H1 (cell line): ENCODE measurements around the gene CLCN5. TPM values are rescaled to one million over a fixed set of nuclear protein-coding genes. Genes with fewer than 3 reads are reported as not detected.

Source experiments
- CTCF ChIA-PET: fragments of 300-600 bp; sonication (Branson Sonifier 250); formaldehyde crosslinking; loops from one replicate; lab custom pipeline; 2021; ENCODE audit not compliant: partially characterized antibody; lab: Charles Lee
- POLR2A ChIA-PET: fragments of 300-600 bp; sonication (Branson Sonifier 250); formaldehyde crosslinking; loops from one replicate; lab custom pipeline; 2021; ENCODE audit warnings: inconsistent platforms; ENCODE audit not compliant: partially characterized antibody; lab: Charles Lee
- DNase-seq, 2 experiments: peaks; one replicate each; pipeline versions ENCODE4 v3.0.0 to v3.0.0-alpha.2; 2010 to 2022; ENCODE audit warnings: low spot score in 2 of 2, low read depth in 1 of 2, mixed read lengths in 1 of 2
- FAIRE-seq: peaks from 2 replicates; lab custom pipeline; 2011; peaks lifted over from hg19 to GRCh38; lab: Jason Lieb, UNC
- H2AFZ ChIP-seq: 2 replicates; pipeline ENCODE4 v1.8.1; 2012; ENCODE audit warnings: low read length, inconsistent platforms
- H2AK5ac ChIP-seq: 2 replicates; pipeline ENCODE4 v1.6.1; 2013; ENCODE audit warnings: low read depth, low read length
- H2BK120ac ChIP-seq: replicated peaks from 2 replicates; pipeline ENCODE3; 2013; ENCODE audit warnings: low read depth, low read length, inconsistent platforms
- H2BK12ac ChIP-seq: 2 replicates; pipeline ENCODE4 v1.6.1; 2013; ENCODE audit warnings: low read depth, low read length
- H2BK15ac ChIP-seq: 2 replicates; pipeline ENCODE4 v1.6.1; 2013; ENCODE audit warnings: low read length
- H2BK20ac ChIP-seq: 2 replicates; pipeline ENCODE4 v1.6.1; 2013; ENCODE audit warnings: low read length
- H2BK5ac ChIP-seq: 2 replicates; pipeline ENCODE4 v1.6.1; 2013; ENCODE audit warnings: low read depth, low read length
- H3K14ac ChIP-seq: 2 replicates; pipeline ENCODE4 v1.6.1; 2013; ENCODE audit warnings: inconsistent platforms; ENCODE audit not compliant: insufficient read length
- H3K18ac ChIP-seq: 2 replicates; pipeline ENCODE4 v1.6.1; 2013; ENCODE audit warnings: low read length; ENCODE audit errors: extremely low read depth
- H3K23ac ChIP-seq: 2 replicates; pipeline ENCODE4 v1.6.1; 2013; ENCODE audit warnings: inconsistent platforms; ENCODE audit not compliant: insufficient read length
- H3K23me2 ChIP-seq: 2 replicates; pipeline ENCODE4 v1.6.1; 2013; ENCODE audit warnings: low read depth, low read length
- H3K27ac ChIP-seq: 2 replicates; pipeline ENCODE4 v1.6.1; 2011; ENCODE audit warnings: low read depth, low read length, inconsistent platforms
- H3K27me3 ChIP-seq, 4 experiments: replicated peaks in 1 of 4; 1 replicate in 1 of 4; 2 replicates in 3 of 4; pipeline versions ENCODE4 v1.6.1 to v1.8.1; 2011 to 2013; ENCODE audit warnings: low read length in 3 of 4, mild to moderate bottlenecking in 3 of 4, inconsistent platforms in 2 of 4, mixed read lengths in 2 of 4, moderate library complexity in 1 of 4; ENCODE audit not compliant: control insufficient read depth in 3 of 4, insufficient read depth in 3 of 4; ENCODE audit errors: extremely low read depth in 1 of 4
- H3K36me3 ChIP-seq, 4 experiments: 2 replicates each; pipeline versions ENCODE4 v1.6.1 to v1.8.1; 2011 to 2013; ENCODE audit warnings: mild to moderate bottlenecking in 4 of 4, low read length in 3 of 4, moderate library complexity in 2 of 4, control low read depth in 1 of 4, inconsistent platforms in 1 of 4; ENCODE audit not compliant: insufficient read depth in 4 of 4, control insufficient read depth in 2 of 4
- H3K4ac ChIP-seq: replicated peaks from 2 replicates; pipeline ENCODE3; 2013; ENCODE audit warnings: low read length, low read depth, mixed read lengths, inconsistent platforms; ENCODE audit not compliant: insufficient read length
- H3K4me1 ChIP-seq, 4 experiments: replicated peaks in 1 of 4; 1 replicate in 1 of 4; 2 replicates in 3 of 4; pipeline versions ENCODE4 v1.6.1 to v1.8.1; 2011 to 2013; ENCODE audit warnings: low read length in 3 of 4, inconsistent platforms in 2 of 4, mixed read lengths in 1 of 4; ENCODE audit not compliant: insufficient read depth in 4 of 4, control insufficient read depth in 3 of 4
- H3K4me2 ChIP-seq, 2 experiments: 2 replicates each; pipeline versions ENCODE4 v1.6.1 to v1.8.1; 2011 to 2013; ENCODE audit warnings: low read depth in 2 of 2, low read length in 2 of 2, control low read depth in 1 of 2, inconsistent platforms in 1 of 2, mild to moderate bottlenecking in 1 of 2; ENCODE audit not compliant: insufficient read depth in 1 of 2
- H3K4me3 ChIP-seq, 4 experiments: fragments of 200-600, 300-600 bp in 1 of 4; sonication (generic), shearing (Covaris generic), sonication (Bioruptor Twin) in 1 of 4; 2 replicates each; pipeline versions ENCODE4 v1.5.1 to v1.8.1; 2011 to 2016; ENCODE audit warnings: low read length in 4 of 4, low read depth in 3 of 4, control low read depth in 2 of 4, inconsistent platforms in 2 of 4, mild to moderate bottlenecking in 2 of 4, mixed read lengths in 1 of 4, moderate library complexity in 1 of 4; ENCODE audit not compliant: insufficient read depth in 2 of 4; ENCODE audit errors: extremely low read depth in 1 of 4
- H3K56ac ChIP-seq: replicated peaks from 2 replicates; pipeline ENCODE3; 2013; ENCODE audit warnings: low read depth, mild to moderate bottlenecking, mixed read lengths, low read length, inconsistent platforms; ENCODE audit not compliant: insufficient read length
- H3K79me1 ChIP-seq: 2 replicates; pipeline ENCODE4 v1.6.1; 2013; ENCODE audit warnings: low read depth, low read length, control low read depth
- H3K79me2 ChIP-seq, 2 experiments: 2 replicates each; pipeline versions ENCODE4 v1.6.1 to v1.8.1; 2012 to 2013; ENCODE audit warnings: low read length in 2 of 2, mild to moderate bottlenecking in 2 of 2, inconsistent platforms in 1 of 2; ENCODE audit not compliant: insufficient read depth in 2 of 2, control insufficient read depth in 1 of 2
- H3K9ac ChIP-seq, 4 experiments: replicated peaks in 1 of 4; 1 replicate in 1 of 4; 2 replicates in 3 of 4; pipeline versions ENCODE4 v1.6.1 to v1.8.1; 2011 to 2013; ENCODE audit warnings: low read depth in 3 of 4, low read length in 3 of 4, control low read depth in 2 of 4, mild to moderate bottlenecking in 2 of 4, moderate library complexity in 2 of 4, inconsistent platforms in 1 of 4; ENCODE audit errors: extremely low read depth in 1 of 4
- H3K9me3 ChIP-seq, 2 experiments: 2 replicates each; pipeline versions ENCODE4 v1.6.1 to v1.8.1; 2012 to 2013; ENCODE audit warnings: mild to moderate bottlenecking in 2 of 2, moderate library complexity in 2 of 2, control low read depth in 1 of 2, inconsistent platforms in 1 of 2, low read depth in 1 of 2, low read length in 1 of 2, mixed read lengths in 1 of 2; ENCODE audit not compliant: insufficient read depth in 2 of 2
- H4K20me1 ChIP-seq, 2 experiments: replicated peaks in 1 of 2; 2 replicates each; pipeline versions ENCODE3 to v1.8.1; 2011 to 2013; ENCODE audit warnings: inconsistent platforms in 2 of 2, low read length in 2 of 2, mild to moderate bottlenecking in 1 of 2; ENCODE audit not compliant: insufficient read depth in 2 of 2, control insufficient read depth in 1 of 2
- H4K5ac ChIP-seq: 2 replicates; pipeline ENCODE4 v1.6.1; 2013; ENCODE audit warnings: low read length, low read depth, mixed read lengths, inconsistent platforms; ENCODE audit not compliant: insufficient read length
- H4K8ac ChIP-seq: 2 replicates; pipeline ENCODE4 v1.8.0; 2013; ENCODE audit warnings: mild to moderate bottlenecking, moderate library complexity, low read length, inconsistent platforms; ENCODE audit not compliant: insufficient read depth; ENCODE audit errors: extremely low read depth
- H4K91ac ChIP-seq: replicated peaks from 2 replicates; pipeline ENCODE3; 2013; ENCODE audit warnings: low read length, mixed read lengths, inconsistent platforms; ENCODE audit not compliant: insufficient read length
- BACH1 ChIP-seq: IDR thresholded peaks from 2 replicates; pipeline ENCODE4 v1.6.1; 2012; ENCODE audit warnings: low read length, improper control_type of control experiment
- BRCA1 ChIP-seq: IDR thresholded peaks from 2 replicates; pipeline ENCODE4 v1.6.1; 2012; ENCODE audit warnings: low read depth, low read length, improper control_type of control experiment
- HDAC6 ChIP-seq: IDR thresholded peaks from one replicate; pipeline ENCODE4 v1.7.1; 2012; ENCODE audit warnings: low read depth, mild to moderate bottlenecking, inconsistent platforms, low read length, moderate library complexity
- JUND ChIP-seq: IDR thresholded peaks from 2 replicates; pipeline ENCODE4 v1.6.1; 2011; ENCODE audit warnings: mild to moderate bottlenecking, improper control_type of control experiment, low read length
- KDM5A ChIP-seq: fragments of 200-600 bp; IDR thresholded peaks from 2 replicates; pipeline ENCODE4 v1.7.1; 2012; ENCODE audit warnings: mild to moderate bottlenecking, low read length, inconsistent platforms, mixed read lengths
- SIN3A ChIP-seq, 2 experiments: IDR thresholded peaks in 1 of 2; conservative IDR thresholded peaks in 1 of 2; 2 replicates each; pipeline ENCODE4 v1.6.1; 2011 to 2012; ENCODE audit warnings: low read length in 2 of 2, improper control_type of control experiment in 1 of 2, low read depth in 1 of 2, mild to moderate bottlenecking in 1 of 2
- TCF12 ChIP-seq: IDR thresholded peaks from 2 replicates; pipeline ENCODE4 v1.6.1; 2011; ENCODE audit warnings: low read depth, mild to moderate bottlenecking, low read length
- WGBS, 2 experiments: shearing (Covaris generic) in 1 of 2; methylation state at CpG; one replicate each; pipeline versions ENCODE4 v1.1.6 to v1.1.7; 2013 to 2015; ENCODE audit warnings: low lambda C conversion rate in 2 of 2, mixed read lengths in 2 of 2, inconsistent platforms in 1 of 2, low coverage in 1 of 2, missing lambda C conversion rate in 1 of 2; ENCODE audit not compliant: insufficient replicate concordance in 2 of 2, insufficient coverage in 1 of 2, insufficient read length in 1 of 2; ENCODE audit errors: extremely low coverage in 1 of 2, missing lambda C conversion rate in 1 of 2; 5-methylcytosine and 5-hydroxymethylcytosine counted together
- polyA plus RNA-seq, 7 experiments: library from polyadenylated mRNA; depleted of rRNA in 3 of 7; stranded (reverse) in 5 of 7; unstranded in 2 of 7; fragments of >200 nt in 5 of 7; fragments of 200-250 nt in 2 of 7; gene quantifications; 1 replicate in 5 of 7; 2 replicates in 1 of 7; 4 replicates in 1 of 7; pipeline versions ENCODE4 v1.2.1 to v1.2.3, GENCODE V29; 2011 to 2013; ENCODE audit warnings: missing spikeins in 2 of 7, mixed read lengths in 2 of 7
- total RNA-seq: library from RNA; stranded (reverse); fragmentation: NEBNext Ultra II Directional; extraction: Animal tissue kit (Norgen Biotek cat#: 25700); gene quantifications from 2 replicates; pipeline ENCODE4 v1.2.1, GENCODE V29; 2021
- TF ChIP-seq, protein P1 (sequence below): IDR thresholded peaks from 2 replicates; pipeline ENCODE4 v1.6.1; 2012; ENCODE audit warnings: low read length, inconsistent platforms

Gene CLCN5
- total and polyA plus RNA-seq, 2 of the 8 experiments (the other 6 are each of a cell fraction or from before 2014, with no cell fraction given), result 4.2 to 9.7 TPM

GRCh38 chrX:49912086-49912485 lies 10.3 kb upstream of the CLCN5 start:
- H2BK5ac ChIP-seq, result no peak overlapping the region
- H3K23ac ChIP-seq, result no peak overlapping the region
- no peak overlapping the region for H2BK15ac ChIP-seq
- H3K27me3 ChIP-seq, result no peaks in the 10 kb centered on the region
- H2BK120ac ChIP-seq, result no peak overlapping the region
- no peak overlapping the region for H2BK12ac ChIP-seq
- H4K5ac ChIP-seq, result no peak overlapping the region
- H3K79me1 ChIP-seq, result no peaks in the 10 kb centered on the region
- no peaks in the 10 kb centered on the region for H3K23me2 ChIP-seq
- no peak overlapping the region for H2AK5ac ChIP-seq
- H3K14ac ChIP-seq, result no peak overlapping the region
- H3K56ac ChIP-seq, result no peak overlapping the region
- no peak overlapping the region for H3K4me3 ChIP-seq
- WGBS, 2 experiments, result 96% methylated on average over 3 of the region's 3 CpGs; no CpG with 5 or more reads in 1 of the 2 experiments
- H3K9ac ChIP-seq, result no peak overlapping the region
- CTCF ChIA-PET, result interaction anchor here (1.1 kb wide), 2 partner anchors 9 to 28 kb away, joined by 3 to 4 read pairs; no protein-coding TSS in a partner anchor
- H4K8ac ChIP-seq, result no peak overlapping the region
- TF ChIP-seq BACH1 (no peak), SIN3A (conservative IDR thresholded peaks at IDR 0.05 in 1 of 2, IDR thresholded peaks at IDR 0.05 in 1 of 2; ENCODE audit: low read depth in 1 of 2, low read length in 2 of 2) (no peak), BRCA1 (no peak), TCF12 (no peak), JUND (no peak), HDAC6 (no peak), KDM5A (no peak)
- TF ChIP-seq, protein P1, sequence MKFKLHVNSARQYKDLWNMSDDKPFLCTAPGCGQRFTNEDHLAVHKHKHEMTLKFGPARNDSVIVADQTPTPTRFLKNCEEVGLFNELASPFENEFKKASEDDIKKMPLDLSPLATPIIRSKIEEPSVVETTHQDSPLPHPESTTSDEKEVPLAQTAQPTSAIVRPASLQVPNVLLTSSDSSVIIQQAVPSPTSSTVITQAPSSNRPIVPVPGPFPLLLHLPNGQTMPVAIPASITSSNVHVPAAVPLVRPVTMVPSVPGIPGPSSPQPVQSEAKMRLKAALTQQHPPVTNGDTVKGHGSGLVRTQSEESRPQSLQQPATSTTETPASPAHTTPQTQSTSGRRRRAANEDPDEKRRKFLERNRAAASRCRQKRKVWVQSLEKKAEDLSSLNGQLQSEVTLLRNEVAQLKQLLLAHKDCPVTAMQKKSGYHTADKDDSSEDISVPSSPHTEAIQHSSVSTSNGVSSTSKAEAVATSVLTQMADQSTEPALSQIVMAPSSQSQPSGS, result no peak
- no peak overlapping the region for H2BK20ac ChIP-seq
- FAIRE-seq (no peak), DNase-seq (no peak)
- POLR2A ChIA-PET, result no interaction called here
- H3K4me2 ChIP-seq, result no peak overlapping the region
- no peaks in the 10 kb centered on the region for H3K79me2 ChIP-seq
- H3K4ac ChIP-seq, result no peak overlapping the region
- no peaks in the 10 kb centered on the region for H3K9me3 ChIP-seq
- no peaks in the 10 kb centered on the region for H4K20me1 ChIP-seq
- no peak overlapping the region for H4K91ac ChIP-seq
- H3K27ac ChIP-seq, result no peak overlapping the region
- no peaks in the 10 kb centered on the region for H3K4me1 ChIP-seq
- H3K18ac ChIP-seq, result no peak overlapping the region
- no peak overlapping the region for H2AFZ ChIP-seq
- no peaks in the 10 kb centered on the region for H3K36me3 ChIP-seq
